GM12891 (cell line): Measurements from ENCODE around the gene LDB2.

Source experiments
- PAX5 ChIP-seq: IDR thresholded peaks from 2 replicates; pipeline ENCODE4 v1.6.1; 2011; ENCODE audit warnings: low read length, moderate library complexity, mild to moderate bottlenecking; ENCODE audit not compliant: insufficient read depth, severe bottlenecking
- POLR2A ChIP-seq: IDR thresholded peaks from 2 replicates; pipeline ENCODE4 v1.6.1; 2011; ENCODE audit warnings: low read depth, low read length, control low read depth
- POLR2AphosphoS5 ChIP-seq: IDR thresholded peaks from 2 replicates; pipeline ENCODE4 v1.6.1; 2011; ENCODE audit warnings: low read depth, low read length, control low read depth
- SPI1 ChIP-seq: IDR thresholded peaks from 2 replicates; pipeline ENCODE4 v1.6.1; 2011; ENCODE audit warnings: low read depth, low read length, control low read depth
- TAF1 ChIP-seq: IDR thresholded peaks from 2 replicates; pipeline ENCODE4 v1.6.1; 2011; ENCODE audit warnings: low read depth, low read length, control low read depth

GRCh38 chr4:16824278-16824806 lies 74.1 kb downstream of the LDB2 start:
- TF ChIP-seq POLR2A: no peak
- no peak for TF ChIP-seq POLR2AphosphoS5
- no peak for TF ChIP-seq PAX5
- TF ChIP-seq TAF1: no peak
- no peak for TF ChIP-seq SPI1
